BLaER1 (cell line): ENCODE results near the gene ASZ1.

Experiments
- H3K27ac ChIP-seq: shearing (Covaris generic); formaldehyde crosslinking; 2 replicates; pipeline ENCODE4 v1.8.1; 2022
- H3K27me3 ChIP-seq: shearing (Covaris generic); formaldehyde crosslinking; 2 replicates; pipeline ENCODE4 v1.8.1; 2022
- H3K36me3 ChIP-seq: shearing (Covaris generic); formaldehyde crosslinking; 2 replicates; pipeline ENCODE4 v1.8.1; 2022
- H3K4me1 ChIP-seq: shearing (Covaris generic); formaldehyde crosslinking; 2 replicates; pipeline ENCODE4 v1.8.1; 2022
- H3K4me2 ChIP-seq: shearing (Covaris generic); formaldehyde crosslinking; 2 replicates; pipeline ENCODE4 v1.8.1; 2022
- H3K4me3 ChIP-seq: shearing (Covaris generic); formaldehyde crosslinking; 2 replicates; pipeline ENCODE4 v1.8.1; 2022
- H3K9ac ChIP-seq: shearing (Covaris generic); formaldehyde crosslinking; 2 replicates; pipeline ENCODE4 v1.8.1; 2022
- H3K9me3 ChIP-seq: shearing (Covaris generic); formaldehyde crosslinking; 2 replicates; pipeline ENCODE4 v1.8.1; 2022
- H4K20me1 ChIP-seq: shearing (Covaris generic); formaldehyde crosslinking; 2 replicates; pipeline ENCODE4 v1.8.1; 2022
- Cebpa-rat ChIP-seq: shearing (Covaris generic); IDR thresholded peaks from 2 replicates; pipeline ENCODE4 v1.8.1; 2022

Gene ASZ1

DNA sequence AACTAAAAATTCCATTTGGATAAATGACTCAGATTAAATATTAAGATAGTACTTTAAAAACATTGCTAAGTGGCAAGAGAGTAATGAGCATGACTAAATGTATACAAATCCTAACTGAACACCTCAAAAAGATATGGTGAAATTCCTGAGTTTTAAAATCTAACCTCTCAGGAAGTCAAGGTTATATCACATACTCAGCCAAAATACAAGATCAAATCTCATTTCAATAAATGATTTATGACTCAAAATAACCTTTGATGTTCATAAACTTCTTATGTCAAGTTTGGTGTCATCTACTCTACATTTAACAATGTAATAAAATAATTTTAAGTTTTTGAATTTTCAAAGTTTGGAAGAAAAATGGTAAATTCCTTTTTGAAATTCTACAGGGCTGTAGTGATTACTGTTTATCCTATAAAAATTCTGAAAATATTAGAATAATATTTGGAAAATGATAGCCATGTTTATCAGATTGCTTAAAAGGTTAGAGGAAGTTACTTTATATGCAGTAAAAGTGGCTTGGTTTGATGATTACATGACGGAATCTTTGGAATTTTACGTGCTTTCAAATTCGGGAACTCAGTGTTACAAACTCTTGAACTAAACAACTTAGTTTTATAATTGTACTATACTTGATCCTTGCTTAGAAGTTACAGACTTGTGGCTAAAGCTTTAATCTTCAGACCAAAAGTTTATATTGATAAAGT is 43.7 kb downstream of the ASZ1 start:
- Histone ChIP-seq H3K27ac (no peak overlapping the region), H3K4me3 (no peak overlapping the region), H3K9me3 (no peaks in the 10 kb centered on the region), H3K36me3 (no peaks in the 10 kb centered on the region), H3K4me1 (no peaks in the 10 kb centered on the region), H3K9ac (no peak overlapping the region), H3K4me2 (no peak overlapping the region), H4K20me1 (no peaks in the 10 kb centered on the region), H3K27me3 (no peaks in the 10 kb centered on the region)
- TF ChIP-seq Cebpa-rat: no peak

DNA sequence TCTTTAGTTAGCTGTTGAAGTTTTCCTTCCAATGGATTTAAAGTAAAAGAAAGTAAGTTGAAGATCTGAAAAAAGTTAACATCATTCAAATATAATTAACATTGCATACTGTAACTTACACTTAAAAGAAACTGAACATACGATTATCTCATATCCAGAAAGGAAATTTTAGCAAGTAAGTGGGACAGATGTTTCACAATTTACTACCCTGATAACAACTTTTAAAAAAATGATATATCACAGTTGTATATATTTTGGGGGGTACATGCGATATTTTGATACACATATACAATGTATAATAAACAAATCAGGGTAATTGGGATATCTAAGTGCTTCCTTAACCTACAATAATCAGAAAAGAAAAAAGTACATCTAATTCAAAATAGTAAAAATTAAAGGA is 44.2 kb downstream of the ASZ1 start:
- no peak for TF ChIP-seq Cebpa-rat
- H3K36me3 ChIP-seq: no peaks in the 10 kb centered on the region
- H3K4me2 ChIP-seq: no peak overlapping the region
- H3K9ac ChIP-seq: no peak overlapping the region
- H4K20me1 ChIP-seq: no peaks in the 10 kb centered on the region
- no peak overlapping the region for H3K4me3 ChIP-seq
- no peaks in the 10 kb centered on the region for H3K4me1 ChIP-seq
- no peaks in the 10 kb centered on the region for H3K27me3 ChIP-seq
- H3K27ac ChIP-seq: no peak overlapping the region
- H3K9me3 ChIP-seq: no peaks in the 10 kb centered on the region

GRCh38 chr7:117381362-117381761 is 45.9 kb downstream of the ASZ1 start:
- H3K9ac ChIP-seq: no peak overlapping the region

DNA sequence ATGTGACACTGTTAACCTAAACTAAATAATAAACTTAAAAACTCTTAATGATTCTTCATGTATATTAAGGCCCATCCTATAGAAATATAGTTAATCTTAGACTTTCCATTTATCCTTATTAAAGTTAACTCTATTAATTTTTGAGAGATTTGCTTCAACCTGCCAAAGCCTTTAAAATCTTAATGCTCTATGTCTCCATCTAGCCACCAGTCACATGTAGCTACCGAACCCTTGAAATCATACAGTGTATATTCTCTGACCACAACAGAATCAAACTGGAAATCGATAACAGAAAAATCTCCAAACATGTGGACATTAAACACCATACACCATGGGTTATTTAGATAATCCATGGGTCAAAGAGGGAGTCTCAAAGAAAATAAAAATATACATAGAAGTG is 51.9 kb downstream of the ASZ1 start:
- H3K9ac ChIP-seq: no peak overlapping the region
- no peaks in the 10 kb centered on the region for H3K27me3 ChIP-seq
- no peaks in the 10 kb centered on the region for H3K9me3 ChIP-seq
- no peaks in the 10 kb centered on the region for H3K4me1 ChIP-seq
- no peaks in the 10 kb centered on the region for H3K36me3 ChIP-seq
- no peak for TF ChIP-seq Cebpa-rat
- no peak overlapping the region for H3K4me2 ChIP-seq
- no peak overlapping the region for H3K4me3 ChIP-seq
- H4K20me1 ChIP-seq: no peaks in the 10 kb centered on the region
- H3K27ac ChIP-seq: no peak overlapping the region

More at GRCh38 chr7:117381362-117381761, 45.9 kb downstream of the ASZ1 start:
- H3K9me3 ChIP-seq: no peaks in the 10 kb centered on the region
- H3K27me3 ChIP-seq: no peaks in the 10 kb centered on the region
- no peak overlapping the region for H3K4me3 ChIP-seq
- no peaks in the 10 kb centered on the region for H3K4me1 ChIP-seq
- H3K27ac ChIP-seq: no peak overlapping the region
- no peak overlapping the region for H3K4me2 ChIP-seq
- no peaks in the 10 kb centered on the region for H4K20me1 ChIP-seq
- TF ChIP-seq Cebpa-rat: no peak
- no peaks in the 10 kb centered on the region for H3K36me3 ChIP-seq

DNA sequence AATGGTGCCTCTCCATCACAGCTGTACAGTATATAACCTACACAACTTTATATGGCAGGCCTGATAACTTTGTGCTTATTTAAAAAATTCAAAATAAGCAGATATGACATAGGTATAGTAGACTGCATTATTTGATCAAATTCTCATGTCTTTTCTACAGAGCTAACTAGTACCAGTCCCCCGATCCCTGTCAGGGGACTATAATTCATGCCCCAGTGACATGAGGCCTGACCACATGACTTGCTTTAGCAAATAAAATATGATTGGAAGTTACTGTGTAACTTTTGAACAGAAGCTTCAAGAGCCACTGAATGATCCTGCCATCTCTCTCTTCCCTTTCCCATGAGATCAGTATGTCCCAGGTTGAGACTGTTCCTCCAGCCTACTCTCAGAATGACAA is 55.2 kb downstream of the ASZ1 start:
- H3K9ac ChIP-seq: no peak overlapping the region
- H3K4me2 ChIP-seq: no peak overlapping the region
- no peak for TF ChIP-seq Cebpa-rat

DNA sequence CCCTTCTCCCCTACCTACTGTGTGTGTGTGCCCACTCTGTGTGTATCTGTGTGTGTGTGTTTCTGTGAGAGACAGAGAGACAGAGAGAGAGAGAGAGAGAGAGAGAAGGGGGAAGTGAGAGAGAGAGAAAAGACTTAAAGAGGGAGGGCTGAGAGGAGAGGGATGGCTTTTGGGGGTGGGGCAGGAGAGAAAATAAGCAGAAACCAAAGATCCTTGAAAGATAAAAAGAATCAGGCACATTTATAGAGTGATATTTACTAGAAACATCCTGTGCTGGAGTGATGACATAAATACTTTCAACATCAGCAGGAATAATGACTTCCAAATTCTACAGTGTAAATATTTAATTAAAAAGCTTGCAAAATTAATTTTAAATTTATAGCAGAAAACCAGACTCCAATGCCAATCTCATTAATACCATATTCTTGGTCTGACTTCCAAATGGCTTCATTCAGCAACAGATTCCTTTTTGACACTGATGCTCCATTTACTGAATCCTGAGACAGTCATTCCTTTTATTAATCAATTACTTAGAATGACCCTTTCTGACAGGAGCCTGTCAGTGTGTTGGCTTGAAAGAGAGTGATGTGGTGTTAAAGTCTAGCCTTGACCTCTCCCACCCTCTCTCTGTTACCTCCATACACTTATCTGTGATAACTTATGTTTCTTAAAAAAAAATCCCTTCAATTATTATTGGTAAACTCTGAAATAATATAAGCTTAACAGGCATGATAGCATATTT is 62.8 kb downstream of the ASZ1 start:
- Histone ChIP-seq H3K9ac (no peak overlapping the region), H3K27me3 (no peaks in the 10 kb centered on the region), H3K9me3 (no peaks in the 10 kb centered on the region), H3K4me1 (no peaks in the 10 kb centered on the region), H3K4me3 (no peak overlapping the region), H3K27ac (no peak overlapping the region), H4K20me1 (no peaks in the 10 kb centered on the region), H3K4me2 (no peak overlapping the region), H3K36me3 (no peaks in the 10 kb centered on the region)
- no peak for TF ChIP-seq Cebpa-rat

More for the DNA sequence above, 55.2 kb downstream of the ASZ1 start:
- Histone ChIP-seq H3K27ac (no peak overlapping the region), H3K36me3 (no peaks in the 10 kb centered on the region), H3K27me3 (no peaks in the 10 kb centered on the region), H4K20me1 (no peaks in the 10 kb centered on the region), H3K4me1 (no peaks in the 10 kb centered on the region), H3K9me3 (no peaks in the 10 kb centered on the region), H3K4me3 (no peak overlapping the region)

DNA sequence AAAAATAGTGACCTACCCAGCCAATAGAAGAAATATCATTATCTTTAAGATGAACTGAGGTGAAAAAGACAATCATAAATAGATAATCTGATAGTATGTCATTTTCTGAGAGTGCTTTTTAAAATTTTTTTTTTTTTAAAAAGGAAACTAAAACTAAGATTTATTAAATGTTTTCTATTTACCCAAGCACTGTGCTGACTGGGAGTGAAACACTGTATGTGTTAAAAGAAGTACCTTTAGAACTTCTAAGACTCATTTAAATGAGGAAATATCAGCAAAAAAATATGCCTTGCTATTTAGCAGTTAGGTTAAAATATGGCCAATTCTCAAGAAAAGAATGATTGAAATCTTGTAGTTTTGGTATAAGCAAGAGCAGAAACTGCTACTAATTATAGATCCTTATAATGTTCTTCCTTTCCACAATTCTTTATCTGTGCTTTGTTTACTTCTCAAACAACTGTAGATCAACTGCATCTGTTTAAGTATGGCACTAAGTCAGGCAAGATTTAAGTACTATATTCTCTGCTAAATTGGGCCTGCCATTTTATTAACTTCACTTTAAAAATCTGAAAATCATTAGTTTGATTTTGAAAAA is 64.9 kb downstream of the ASZ1 start:
- no peak for TF ChIP-seq Cebpa-rat
- no peaks in the 10 kb centered on the region for H3K36me3 ChIP-seq
- H3K4me2 ChIP-seq: no peak overlapping the region
- no peaks in the 10 kb centered on the region for H3K27me3 ChIP-seq
- H3K4me3 ChIP-seq: no peak overlapping the region
- no peaks in the 10 kb centered on the region for H3K9me3 ChIP-seq
- H3K4me1 ChIP-seq: no peaks in the 10 kb centered on the region
- H4K20me1 ChIP-seq: no peaks in the 10 kb centered on the region
- no peak overlapping the region for H3K9ac ChIP-seq
- no peak overlapping the region for H3K27ac ChIP-seq

DNA sequence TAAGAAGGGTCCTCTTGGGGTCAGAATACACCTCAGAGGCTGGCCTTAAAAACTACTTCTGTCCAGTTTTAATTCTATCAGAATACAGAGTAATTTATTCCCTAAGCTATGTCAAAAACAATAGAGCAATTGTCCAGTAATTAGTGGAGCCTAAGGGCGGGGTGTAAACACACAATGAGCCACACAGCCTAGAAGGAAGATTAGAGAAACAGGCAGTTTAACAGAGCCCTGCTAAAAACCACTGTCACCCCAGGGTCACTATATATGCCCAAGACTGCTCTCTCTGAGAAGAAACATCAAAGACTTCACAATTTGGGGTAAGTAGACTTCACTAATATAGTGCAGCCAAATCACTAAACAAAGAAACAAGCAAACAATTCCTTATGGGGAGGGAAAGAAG is 77.3 kb downstream of the ASZ1 start:
- H3K27me3 ChIP-seq: no peaks in the 10 kb centered on the region
- no peak overlapping the region for H3K9ac ChIP-seq

DNA sequence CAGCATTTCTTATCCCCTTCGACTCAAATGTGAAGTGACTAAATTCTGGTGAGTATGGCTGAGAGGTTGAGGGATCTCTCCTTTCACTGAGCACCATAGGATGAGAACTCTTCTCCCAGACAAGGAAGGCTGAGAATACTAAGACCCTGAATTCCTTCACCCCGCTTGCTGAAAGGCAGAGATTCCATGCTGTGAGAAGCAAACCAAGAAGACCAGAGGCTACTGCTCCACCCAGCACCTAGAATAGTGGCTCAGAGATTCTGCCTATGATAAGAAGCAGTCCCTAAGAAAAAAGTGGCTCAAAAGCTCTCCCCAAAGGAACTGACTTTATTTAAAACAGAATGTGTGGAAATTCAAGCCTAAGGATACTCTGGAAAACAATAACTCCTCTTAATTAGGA is 77.7 kb downstream of the ASZ1 start:
- Histone ChIP-seq H3K4me3 (no peak overlapping the region), H3K27me3 (no peaks in the 10 kb centered on the region), H3K9me3 (no peaks in the 10 kb centered on the region), H3K9ac (no peak overlapping the region), H3K27ac (no peak overlapping the region), H3K4me2 (no peak overlapping the region), H3K4me1 (0 out of 2 replicates have a peak, but pooled peaks cover 4% of the 10 kb centered on the region), H3K36me3 (no peaks in the 10 kb centered on the region), H4K20me1 (no peaks in the 10 kb centered on the region)
- no peak for TF ChIP-seq Cebpa-rat

More for the DNA sequence above, 77.3 kb downstream of the ASZ1 start:
- Histone ChIP-seq H3K9me3 (no peaks in the 10 kb centered on the region), H3K4me2 (no peak overlapping the region), H4K20me1 (no peaks in the 10 kb centered on the region), H3K4me3 (no peak overlapping the region), H3K27ac (no peak overlapping the region), H3K4me1 (0 out of 2 replicates have a peak, but pooled peaks cover 4% of the 10 kb centered on the region), H3K36me3 (no peaks in the 10 kb centered on the region)
- TF ChIP-seq Cebpa-rat: no peak
